NCI-H1048 (cell line): ENCODE data around the gene PP2D1.
"Not testable (repeated sequence)": the region's sequence is repeated elsewhere in the genome, so short reads cannot be mapped to it uniquely, and the experiment has no call there.

Experiments
- DNase-seq: peaks from one replicate; lab custom pipeline; 2025; lab: John Stamatoyannopoulos, UW

PP2D1 gene, protein sequence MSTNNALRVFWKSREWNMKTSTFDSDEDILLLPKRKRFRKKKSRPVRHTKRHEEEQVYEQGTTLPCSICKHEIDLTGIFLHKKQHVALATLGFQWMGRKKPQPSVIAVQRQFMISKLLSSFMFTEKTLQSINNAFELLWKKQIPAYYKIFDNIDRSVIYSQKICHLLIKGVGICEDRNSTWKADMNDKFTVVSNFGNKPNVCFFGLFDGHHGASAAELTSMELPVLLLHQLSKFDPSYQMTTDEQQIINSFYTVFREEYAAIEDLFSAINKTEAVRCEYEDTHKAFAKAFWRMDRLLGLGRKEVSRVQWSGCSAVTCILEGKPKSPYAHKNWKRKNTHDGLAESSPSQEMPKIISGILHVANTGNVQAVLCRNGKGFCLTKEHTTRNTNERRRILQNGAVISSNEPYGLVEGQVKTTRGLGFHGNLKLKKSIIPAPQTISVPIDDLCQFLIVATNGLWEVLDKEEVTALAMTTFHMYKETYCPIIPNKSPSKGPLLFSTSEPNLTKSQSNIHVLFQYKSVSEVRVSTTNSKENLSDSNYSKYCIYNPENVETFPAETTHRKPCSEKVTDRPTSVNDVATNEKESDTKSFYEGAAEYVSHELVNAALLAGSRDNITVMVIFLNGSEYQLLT

DNA sequence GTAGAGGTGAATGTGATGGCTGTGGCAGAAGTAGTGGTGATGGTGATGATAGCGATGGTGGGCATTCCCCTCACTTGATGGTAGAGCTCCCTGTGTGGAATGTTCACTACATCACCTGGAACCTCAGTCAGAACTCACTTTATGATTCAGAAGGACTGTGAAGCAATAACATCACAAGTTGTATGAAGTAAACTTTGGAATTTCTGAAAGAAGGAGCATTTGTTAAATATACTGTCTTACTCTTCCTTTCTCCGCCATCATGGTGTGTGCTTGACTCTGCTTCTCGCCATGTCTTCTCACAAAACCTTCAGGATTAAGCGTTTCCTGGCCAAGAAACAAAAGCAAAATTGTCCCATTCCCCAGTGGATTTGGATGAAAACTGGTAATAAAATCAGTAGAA is at the start of gene PP2D1:
TSS of gene PP2D1 (minus strand) at position 101 of the 400 bp plus-strand sequence. CDS start 192 bp downstream, outside the sequence.
- no peak for DNase-seq

DNA sequence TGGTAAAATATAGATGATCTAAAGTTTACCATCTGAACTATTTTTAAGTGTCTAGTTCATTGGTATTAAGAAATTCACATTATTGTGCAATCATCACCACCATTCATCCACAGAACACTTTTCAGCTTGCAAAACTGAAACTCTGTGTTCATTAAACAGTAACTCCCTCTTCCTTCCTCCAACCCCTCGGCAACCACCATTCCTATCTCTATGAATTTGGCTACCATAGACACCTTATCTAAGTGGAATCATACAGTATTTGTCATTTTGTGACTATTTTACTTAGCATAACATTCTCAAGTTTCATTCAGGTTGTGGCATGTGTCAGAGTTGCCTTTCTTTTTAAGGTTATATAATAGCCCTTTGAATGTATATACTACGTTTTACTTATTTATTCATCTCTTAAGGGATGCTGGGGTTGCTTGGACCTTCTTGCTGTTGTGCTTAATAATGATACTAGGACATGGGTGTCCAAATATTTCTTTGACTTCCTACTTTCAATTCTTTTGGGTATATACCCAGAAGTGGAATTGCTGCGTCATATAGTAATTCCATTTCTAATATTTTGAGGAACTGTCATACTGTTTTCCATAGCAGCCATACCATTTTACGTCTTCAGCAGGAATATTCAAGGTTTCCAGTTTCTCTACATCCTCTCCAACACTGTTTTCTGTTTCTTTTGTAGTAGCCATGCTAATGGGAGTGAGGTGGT is 49.1 kb upstream of the PP2D1 start:
- DNase-seq, result no peak

DNA sequence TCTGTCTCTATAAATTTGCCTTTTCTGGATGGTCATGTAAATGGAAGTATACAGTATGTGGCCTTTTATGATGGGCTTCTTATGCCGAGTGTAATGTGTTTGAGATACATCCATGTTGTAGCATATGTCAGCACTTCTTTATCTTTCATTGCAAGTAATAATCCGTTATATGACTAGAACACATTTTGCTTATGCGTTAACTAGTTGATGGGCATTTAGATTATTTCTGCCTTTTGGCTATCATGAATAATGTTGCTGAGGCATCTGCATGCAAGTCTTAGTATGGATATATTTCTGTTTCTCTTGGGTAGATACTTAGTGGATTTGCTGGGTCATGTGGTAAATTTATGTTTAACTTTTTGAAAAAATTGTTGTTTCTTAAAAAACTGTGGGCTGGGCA is 47.9 kb upstream of the PP2D1 start:
- no peak for DNase-seq

DNA sequence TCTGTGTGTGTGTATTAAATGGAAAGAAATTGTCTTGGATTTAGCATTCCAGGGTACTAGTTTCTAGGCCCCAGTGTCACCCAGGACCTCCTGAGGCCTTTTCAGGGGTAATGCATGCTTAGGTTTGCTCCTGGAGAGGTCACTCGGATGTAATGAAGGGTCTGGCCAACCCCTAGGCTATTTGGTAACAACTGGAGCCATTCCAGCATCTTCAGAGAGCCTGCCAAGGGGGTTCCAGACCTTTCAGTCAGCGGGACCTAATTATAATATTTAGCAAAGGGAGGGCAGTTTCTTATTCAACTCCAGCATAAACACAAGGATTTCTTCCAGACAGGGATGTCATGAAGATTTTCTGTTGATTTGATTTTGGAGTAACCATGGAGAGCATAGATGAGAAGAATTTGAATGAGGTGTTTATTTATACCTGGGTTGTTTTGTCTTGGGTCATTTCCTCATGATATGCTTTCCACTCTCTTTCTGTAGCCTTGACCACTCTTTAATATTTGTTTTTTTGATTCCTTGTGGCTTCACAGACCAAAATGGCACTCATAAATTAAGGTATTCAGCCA is 45.6 kb upstream of the PP2D1 start:
- no peak for DNase-seq

DNA sequence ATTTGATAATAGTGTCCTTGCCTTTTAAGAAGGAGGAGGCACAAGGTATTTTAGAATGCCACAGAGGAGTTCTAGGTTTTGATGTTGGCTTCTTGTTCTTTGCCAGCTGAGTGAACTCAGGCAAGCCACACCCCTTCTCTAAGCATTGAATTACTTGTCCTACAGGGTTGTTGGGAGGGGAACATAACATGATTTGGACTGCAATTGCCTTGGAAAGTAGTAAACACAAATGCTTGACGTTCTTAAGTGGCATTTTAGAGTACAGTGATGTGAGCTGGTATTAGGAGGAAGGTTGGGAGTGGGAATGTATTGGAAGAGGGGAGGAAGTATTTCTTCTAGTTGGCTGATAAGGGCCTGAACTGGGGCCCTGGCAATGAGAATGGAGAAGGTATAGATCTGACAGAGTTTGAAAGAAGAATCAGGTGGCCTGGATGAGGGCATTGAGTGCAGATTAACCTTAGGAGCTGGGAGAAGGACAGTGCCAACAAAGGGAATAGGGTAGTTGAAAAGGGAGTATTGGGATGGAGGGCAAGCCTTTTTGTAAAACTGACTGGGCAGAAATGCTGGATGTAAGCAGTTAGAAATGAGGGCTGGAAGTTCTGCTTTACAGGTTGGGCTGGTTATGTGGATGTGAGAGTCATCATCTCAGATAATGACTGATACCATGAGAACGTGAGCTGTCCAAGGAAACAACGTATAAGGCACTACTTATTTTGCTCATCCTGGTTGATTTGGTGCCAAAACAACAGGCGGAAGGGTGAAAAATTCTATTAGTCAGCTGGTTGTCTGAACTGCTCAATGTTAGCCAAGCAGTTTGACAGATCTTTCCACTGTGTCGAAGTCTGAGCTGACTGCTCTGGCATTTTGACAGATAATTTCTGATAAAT is 44.9 kb upstream of the PP2D1 start:
- no peak for DNase-seq

DNA sequence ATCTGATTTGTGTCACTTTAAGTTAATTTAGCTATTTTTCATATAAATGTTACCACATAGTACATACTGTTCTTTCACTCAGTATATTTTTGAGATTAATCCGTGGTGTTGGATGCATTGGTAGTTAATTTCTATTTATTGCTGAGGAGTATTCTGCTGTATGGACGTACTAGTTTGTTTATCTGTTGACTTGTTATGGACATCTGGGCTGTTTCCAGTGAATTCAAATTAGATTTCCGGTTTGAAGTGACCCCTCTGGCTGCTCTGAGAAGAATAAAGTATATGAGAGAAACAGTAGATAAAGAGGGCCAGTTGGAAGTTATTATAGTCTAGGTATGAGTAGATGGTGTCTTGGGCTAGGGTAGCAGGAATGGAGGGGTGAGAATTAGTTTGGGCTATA is 43.8 kb upstream of the PP2D1 start:
- no peak for DNase-seq

DNA sequence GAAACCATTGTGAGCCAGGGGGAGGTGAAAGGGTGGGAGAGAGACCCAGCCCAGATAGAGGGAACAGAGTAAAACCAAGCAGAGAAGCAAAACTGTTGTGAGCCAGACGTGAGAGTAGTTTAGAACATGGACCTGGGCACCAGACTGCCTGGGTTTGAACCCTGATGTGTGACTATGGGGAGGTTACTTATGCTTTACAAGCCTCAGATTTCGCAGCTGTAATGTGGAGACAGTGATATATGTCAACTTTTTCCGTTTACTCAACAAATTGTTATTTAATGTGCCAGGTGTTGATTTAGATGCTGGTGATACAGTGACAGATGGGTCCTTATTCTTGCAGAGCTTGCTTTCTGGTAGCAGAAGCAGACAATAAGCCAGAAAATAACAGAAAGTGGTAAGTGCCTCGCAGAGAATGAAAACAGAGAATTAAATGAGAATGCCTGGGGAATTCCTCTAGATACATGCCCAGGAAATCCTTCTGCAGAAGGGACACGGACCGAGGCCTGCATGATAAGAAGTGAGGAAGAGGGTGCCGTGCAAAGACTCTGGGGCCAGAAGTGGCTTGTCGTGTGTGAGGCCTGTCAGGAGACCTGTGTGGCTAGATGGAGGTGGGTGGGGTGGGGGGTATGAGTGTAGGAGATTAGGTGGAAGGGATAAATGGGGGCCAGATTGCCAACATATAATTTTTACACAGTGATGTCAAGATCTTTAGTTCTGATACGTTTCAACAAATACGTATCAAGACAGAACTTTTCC is 43.1 kb upstream of the PP2D1 start:
- DNase-seq, result no peak

DNA sequence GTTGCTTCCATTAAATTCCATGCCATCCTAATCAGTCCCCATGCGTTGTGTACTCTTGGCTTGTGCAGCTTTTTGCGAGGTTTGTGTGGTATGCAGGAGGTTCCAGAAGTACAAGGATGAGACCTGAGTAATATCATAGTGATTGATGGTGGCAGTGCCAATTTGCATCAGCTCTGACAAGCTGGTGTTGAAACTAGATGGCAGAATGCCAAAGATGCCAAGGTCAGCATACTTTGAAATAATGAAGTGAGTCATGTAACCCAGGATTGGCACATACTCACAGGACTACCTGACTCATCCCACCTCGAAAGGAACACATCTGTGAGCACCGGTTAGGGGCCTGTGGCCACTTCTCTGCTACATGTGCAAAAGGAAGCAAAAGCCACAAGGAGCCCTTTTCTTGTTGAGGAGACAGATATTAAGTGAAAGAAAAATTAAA is 42.5 kb upstream of the PP2D1 start:
- DNase-seq, result no peak

DNA sequence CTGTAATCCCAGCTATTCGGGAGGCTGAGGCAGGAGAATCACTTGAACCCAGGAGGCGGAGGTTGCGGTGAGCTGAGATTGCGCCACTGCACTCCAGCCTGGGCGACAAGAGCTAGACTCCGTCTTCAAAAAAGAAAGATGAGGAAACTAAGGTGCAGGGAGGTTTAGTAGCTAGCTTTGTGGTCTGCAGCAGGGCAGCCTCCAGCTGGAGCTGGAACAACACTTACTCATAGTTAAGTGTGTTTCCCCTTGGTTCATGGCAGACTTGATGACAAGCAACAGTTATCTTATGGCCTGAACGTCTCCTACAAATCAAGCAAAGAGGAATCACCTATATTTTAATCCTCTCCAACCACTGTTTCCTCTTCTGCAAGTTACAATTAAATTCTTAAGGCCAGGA is 40.8 kb upstream of the PP2D1 start:
- no peak for DNase-seq

DNA sequence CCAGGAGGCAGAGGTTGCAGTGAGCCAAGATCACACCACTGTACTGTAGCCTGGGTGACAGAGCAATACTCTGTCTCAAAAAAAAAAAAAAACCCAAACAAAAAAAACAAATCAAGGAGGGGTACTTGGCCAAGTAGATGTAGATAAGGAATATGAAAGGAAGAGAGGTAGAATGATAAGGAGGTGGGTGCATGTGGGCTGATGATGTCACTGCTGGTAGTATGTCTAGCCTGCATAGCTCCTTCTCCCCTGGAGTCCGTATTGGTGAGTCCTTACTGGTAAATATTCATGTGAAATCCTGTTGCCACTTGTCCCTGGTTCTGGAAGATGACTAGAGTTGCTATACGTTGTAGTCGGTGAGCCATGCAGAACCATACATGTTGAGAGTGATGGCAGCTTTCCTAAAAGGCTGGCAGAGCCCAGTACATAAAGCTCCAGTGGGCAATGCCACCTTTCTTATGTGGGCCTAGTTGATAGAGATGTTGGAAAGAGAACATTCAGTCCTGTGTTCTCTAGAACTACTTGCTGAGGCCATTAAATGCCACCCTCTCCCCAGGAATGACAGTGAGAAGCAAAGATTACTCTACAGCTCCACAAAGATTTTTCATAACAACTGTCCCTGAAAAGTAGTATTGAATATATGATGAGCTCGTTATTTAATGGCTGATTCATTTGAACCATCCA is 39.2 kb upstream of the PP2D1 start:
- no peak for DNase-seq

DNA sequence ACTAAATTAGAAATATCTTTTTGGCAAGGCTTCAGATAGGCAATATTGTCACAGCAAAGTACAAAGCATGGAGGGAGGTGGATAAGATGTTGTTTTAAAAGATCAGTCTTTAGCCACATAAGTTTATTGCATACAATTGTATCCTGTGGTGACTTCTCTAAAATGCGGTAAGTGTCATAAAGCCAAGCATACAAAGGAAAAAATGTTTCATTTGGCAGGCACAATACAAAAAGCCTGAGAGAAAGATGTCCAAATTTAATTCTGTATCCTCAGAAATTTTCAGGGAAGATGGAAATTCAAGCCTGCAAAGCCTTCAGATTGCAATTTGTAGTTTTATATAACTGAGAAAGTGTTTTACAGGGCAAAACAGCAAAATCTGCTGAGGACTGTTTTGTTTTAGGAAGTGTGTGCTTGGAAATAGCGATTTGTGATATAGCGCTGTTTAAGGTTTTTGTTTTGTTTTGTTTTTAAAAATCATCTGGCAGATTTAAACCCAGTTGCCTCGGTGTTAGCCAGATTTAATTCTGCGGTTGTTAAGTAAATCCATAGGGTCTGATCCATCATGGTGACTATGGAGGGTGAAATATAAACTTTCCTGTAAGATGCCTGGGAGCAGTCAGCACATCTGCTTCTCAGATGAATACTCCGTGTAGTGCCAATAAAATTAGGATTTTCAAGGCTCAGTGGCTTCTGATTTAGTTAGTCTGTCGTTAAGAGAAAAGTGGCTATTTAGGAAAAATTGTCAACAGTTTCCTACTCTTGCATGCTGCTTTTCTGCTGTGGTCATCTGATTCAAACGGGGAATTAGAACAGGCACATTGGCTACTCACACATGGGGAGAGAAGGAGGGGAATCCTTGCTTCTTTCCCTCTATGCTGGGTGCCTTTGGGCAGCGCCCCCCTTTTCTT is 36.2 kb upstream of the PP2D1 start:
- no peak for DNase-seq

DNA sequence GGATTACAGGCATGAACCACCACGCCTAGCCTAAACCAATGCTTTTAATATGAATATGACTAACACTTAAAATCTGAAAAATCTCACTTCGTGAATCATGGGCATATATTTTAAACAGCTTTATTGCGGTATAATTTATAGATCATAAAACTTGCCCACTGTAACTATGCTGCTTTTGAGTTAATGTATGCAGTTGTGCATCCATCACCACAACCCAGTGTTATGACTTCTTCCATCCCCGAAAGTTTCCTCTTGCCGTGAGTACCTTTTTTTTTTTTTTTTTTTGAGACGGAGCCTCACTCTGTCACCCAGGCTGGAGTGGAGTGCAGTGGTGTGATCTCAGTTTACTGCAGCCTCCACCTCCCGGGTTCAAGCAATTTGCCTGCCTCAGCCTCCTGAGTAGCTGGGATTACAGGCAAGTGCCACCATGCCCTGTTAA is 35.3 kb upstream of the PP2D1 start:
- no peak for DNase-seq

DNA sequence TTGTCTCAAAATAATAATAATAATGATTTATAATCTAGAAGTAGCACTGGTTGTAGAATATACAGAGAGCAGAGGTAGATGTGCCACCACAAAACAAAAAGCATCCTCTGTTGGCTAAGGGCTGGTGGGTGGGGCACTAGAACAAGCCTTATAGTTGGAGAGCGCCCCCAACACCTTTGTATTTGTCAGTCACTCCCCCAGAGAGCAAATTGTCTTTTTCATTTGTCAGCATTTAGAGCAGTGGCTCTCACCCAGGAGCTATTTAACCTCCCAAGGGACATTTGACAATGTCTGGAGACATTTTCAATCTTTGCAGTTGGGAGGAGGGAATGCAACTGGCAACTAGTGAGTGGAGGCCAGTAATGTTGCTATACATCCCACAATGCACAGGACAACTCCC is 34.5 kb upstream of the PP2D1 start:
- no peak for DNase-seq

DNA sequence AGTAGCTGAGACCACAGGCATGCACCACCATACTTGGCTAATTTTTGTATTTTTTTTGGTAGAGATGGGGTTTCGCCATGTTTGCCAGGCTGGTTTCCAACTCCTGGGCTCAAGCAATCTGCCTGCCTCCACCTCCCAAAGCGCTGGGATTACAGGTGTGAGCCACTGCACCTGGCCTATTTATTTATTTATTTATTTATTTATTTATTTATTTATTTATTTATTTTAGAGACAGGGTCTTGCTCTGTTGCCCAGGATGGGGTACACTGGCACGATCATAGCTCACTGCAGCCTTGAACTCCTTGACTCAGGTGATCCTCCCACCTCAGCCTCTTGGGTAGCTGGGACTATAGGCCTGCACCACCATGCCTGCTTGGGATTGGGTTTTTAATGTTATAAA is 33.1 kb upstream of the PP2D1 start:
- not testable (repeated sequence) for DNase-seq

DNA sequence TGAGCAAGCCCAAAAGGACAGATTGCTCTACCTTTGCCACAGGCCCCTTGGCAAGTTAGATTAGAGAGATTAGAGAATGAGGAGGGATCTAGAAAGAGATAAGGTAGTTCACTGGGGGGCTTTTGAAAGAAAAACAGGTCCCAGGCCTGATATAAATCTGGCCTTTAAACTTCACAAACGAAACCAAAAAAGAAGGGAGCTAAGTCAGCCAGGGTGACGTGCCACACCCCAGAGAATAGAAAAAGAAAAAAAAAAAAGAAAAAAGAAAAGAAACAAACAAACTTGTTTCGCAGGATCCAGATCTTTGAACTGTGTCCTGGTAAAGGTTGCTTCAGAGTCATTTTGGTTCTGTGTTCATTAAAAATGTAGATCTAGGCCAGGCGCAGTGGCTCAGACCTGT is 31.8 kb upstream of the PP2D1 start:
- DNase-seq, result no peak

DNA sequence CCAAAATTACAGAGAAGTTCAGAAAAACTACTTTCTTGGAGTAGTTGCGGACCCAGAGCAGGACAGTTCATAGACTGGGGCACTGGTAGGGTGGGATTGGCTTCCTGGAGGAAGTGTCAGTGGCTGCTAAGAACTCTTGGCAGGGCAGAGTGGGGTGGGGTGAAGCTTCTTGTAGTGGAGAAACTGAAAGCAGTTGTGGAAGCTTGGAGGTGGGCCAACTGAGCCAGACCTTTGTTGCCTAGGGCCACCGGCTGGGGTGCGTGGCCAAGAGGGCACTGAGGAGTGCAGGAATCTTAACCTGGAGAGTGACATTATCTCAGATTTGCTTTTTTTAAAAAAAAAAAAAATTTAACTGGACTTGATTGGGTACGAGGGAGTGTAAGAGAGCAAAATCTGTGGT is 31.3 kb upstream of the PP2D1 start:
- no peak for DNase-seq

DNA sequence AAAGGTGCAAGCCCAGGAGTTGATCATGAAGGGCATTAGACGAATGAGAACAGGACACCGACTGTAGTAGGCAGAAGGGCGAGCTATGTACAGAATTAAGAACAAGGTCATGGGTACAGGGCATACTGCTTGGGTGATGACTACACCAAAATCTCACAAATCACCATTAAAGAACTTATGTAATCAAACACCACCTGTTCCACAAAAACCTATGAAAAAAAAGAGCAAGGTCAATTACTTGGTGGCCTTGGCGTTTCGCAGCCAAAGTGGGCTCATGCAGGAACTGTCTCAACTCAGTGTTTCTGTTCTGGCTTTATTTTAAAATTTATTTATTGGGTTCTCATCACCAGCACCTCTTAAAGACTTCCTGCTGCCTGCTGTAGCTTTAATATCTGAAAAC is 30.3 kb upstream of the PP2D1 start:
- DNase-seq, result no peak

DNA sequence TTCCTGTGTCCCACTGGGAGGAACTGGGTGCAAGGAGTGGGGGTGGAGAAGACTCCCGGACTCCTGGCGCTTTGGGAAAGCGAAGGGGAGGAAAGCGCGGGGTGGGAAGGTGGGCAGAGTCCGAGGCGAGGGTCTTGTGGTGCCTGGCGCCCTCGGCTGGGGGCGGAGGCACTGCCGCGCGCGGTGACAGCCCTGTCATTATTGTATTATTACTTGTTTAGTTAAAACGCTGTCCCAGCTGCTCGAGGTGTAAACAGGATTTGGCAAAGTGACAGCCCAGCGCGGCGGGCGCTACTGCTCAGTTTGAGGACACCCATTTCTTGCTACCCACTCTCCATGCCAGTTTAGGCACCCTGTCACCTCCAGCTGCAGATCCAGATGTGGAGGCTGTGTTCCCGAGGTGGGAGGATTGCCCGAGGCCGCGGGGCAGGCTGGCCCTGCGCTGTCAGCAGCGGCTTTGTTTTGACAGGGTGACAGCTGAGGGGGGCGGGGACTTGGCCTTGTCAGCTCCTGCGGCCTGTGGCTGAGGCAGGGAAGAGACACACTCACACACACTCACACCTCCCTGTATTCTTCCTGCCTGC is 29.2 kb upstream of the PP2D1 start:
- peak; percentile 25 for DNase-seq
